Measurements from ENCODE around the gene RUVBL1.

- TF ChIP-seq CTCF (conservative IDR thresholded peaks at IDR 0.05) (no peak), EZH2 (IDR thresholded peaks at IDR 0.05; ENCODE audit: low read depth) (no peak)
These were observed 72.2 kb downstream of the RUVBL1 start for GRCh38 chr3:128051459-128051836.
